ENCODE measurements around the gene NDOR1. TPM values are rescaled to one million over a fixed set of nuclear protein-coding genes. Genes with fewer than 3 reads are reported as not detected.

NDOR1 gene
- total RNA-seq, 4 donors from 2014 or later, result 5.3 to 11.2 (median 7.7) TPM

- WGBS, 2 donors, result 31 to 32% methylated on average over 13 to 14 of the region's 14 CpGs
- Histone ChIP-seq H3K36me3 (no peaks in the 10 kb centered on the region), H3K27ac (no peak overlapping the region), H3K4me1 (peaks cover 20 to 44% (median 26%) of the 10 kb centered on the region in 3 donors), H3K27me3 (peaks cover 21 to 100% (median 47%) of the 10 kb centered on the region in 4 donors), H3K4me3 (no peak overlapping the region), H3K9me3 (no peaks in the 10 kb centered on the region)
- no peak for DNase-seq
- intact Hi-C loops (cut with DNase I), result no loop called here
- no peak for TF ChIP-seq POLR2A (IDR thresholded peaks at IDR 0.05)
- TF ChIP-seq CTCF (IDR thresholded peaks at IDR 0.05), result no peak
Observed at GRCh38 chr9:137159105-137160053, 46.1 kb upstream of the NDOR1 start.

- Histone ChIP-seq H3K27me3 (peaks cover 26 to 100% (median 53%) of the 10 kb centered on the region in 4 donors), H3K9me3 (no peaks in the 10 kb centered on the region), H3K27ac (no peak overlapping the region), H3K4me3 (no peak overlapping the region), H3K36me3 (no peaks in the 10 kb centered on the region), H3K4me1 (peaks cover 20 to 44% (median 26%) of the 10 kb centered on the region in 3 donors)
- DNase-seq, result no peak
- 59 to 63% methylated on average over 6 to 9 of the region's 17 CpGs for WGBS, 2 donors
- intact Hi-C loops (cut with DNase I), result no loop called here
- no peak for TF ChIP-seq CTCF (IDR thresholded peaks at IDR 0.05)
- no peak for TF ChIP-seq POLR2A (IDR thresholded peaks at IDR 0.05)
Observed at GRCh38 chr9:137160054-137160425, 45.5 kb upstream of the NDOR1 start.

- H3K27ac ChIP-seq, result no peak overlapping the region
- WGBS, 2 donors, result 41 to 42% methylated on average over 16 to 20 of the region's 56 CpGs
- H3K36me3 ChIP-seq, result no peaks in the 10 kb centered on the region
- H3K9me3 ChIP-seq, result no peaks in the 10 kb centered on the region
- peaks cover 26 to 100% (median 62%) of the 10 kb centered on the region in 4 donors for H3K27me3 ChIP-seq
- peaks cover 20 to 44% (median 26%) of the 10 kb centered on the region in 3 donors for H3K4me1 ChIP-seq
- H3K4me3 ChIP-seq, result no peak overlapping the region
- TF ChIP-seq CTCF (IDR thresholded peaks at IDR 0.05), result no peak
- intact Hi-C loops (cut with DNase I), result no loop called here
- no peak for DNase-seq
Observed at GRCh38 chr9:137160716-137161557, 44.6 kb upstream of the NDOR1 start.

- DNase-seq, result no peak
- peaks cover 26 to 100% (median 66%) of the 10 kb centered on the region in 4 donors for H3K27me3 ChIP-seq
- no peaks in the 10 kb centered on the region for H3K9me3 ChIP-seq
- H3K4me1 ChIP-seq, result peaks cover 15 to 38% (median 21%) of the 10 kb centered on the region in 3 donors
- H3K4me3 ChIP-seq, result peak overlapping the region in 3 of 4 donors; percentile 22 to 60 (median 39)
- H3K36me3 ChIP-seq, result no peaks in the 10 kb centered on the region
- H3K27ac ChIP-seq, result no peak overlapping the region
- intact Hi-C loops (cut with DNase I), result no loop called here
- TF ChIP-seq POLR2A (IDR thresholded peaks at IDR 0.05) (no peak), CTCF (IDR thresholded peaks at IDR 0.05) (no peak)
- 2 to 5% methylated on average over 4 to 30 of the region's 71 CpGs for WGBS, 2 donors
Observed at GRCh38 chr9:137161558-137162486, 43.7 kb upstream of the NDOR1 start.
